T-helper 1 cell (primary cell): Measurements from ENCODE around the gene MCFD2.

Source experiments
- DNase-seq, 5 donors: peaks; one replicate each; pipeline ENCODE4 v3.0.0-alpha.2; 2012 to 2020

Gene MCFD2

GRCh38 chr2:46872902-46873603, 42.6 kb downstream of the MCFD2 start:
- no peak for DNase-seq

DNA sequence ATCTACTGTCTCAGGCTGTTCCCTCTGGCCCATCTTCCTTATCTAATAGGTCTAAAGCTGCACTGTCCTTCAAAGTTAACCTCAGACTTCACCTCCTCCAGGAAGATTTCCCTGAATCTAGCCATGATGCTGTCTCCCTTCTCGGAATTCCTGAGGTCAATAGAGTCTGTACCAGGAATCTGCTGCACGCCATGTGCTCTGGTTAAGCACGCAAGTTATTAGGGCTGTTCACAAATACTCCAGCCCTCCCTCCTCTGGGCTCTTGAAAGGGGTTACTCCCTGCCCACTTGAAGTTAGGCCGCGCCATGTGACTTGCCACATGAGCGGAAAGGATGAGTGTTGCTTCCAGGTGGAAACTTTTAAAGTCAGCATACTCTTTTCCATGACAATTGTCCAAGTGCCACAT, 43.6 kb downstream of the MCFD2 start:
- DNase-seq = no peak

DNA sequence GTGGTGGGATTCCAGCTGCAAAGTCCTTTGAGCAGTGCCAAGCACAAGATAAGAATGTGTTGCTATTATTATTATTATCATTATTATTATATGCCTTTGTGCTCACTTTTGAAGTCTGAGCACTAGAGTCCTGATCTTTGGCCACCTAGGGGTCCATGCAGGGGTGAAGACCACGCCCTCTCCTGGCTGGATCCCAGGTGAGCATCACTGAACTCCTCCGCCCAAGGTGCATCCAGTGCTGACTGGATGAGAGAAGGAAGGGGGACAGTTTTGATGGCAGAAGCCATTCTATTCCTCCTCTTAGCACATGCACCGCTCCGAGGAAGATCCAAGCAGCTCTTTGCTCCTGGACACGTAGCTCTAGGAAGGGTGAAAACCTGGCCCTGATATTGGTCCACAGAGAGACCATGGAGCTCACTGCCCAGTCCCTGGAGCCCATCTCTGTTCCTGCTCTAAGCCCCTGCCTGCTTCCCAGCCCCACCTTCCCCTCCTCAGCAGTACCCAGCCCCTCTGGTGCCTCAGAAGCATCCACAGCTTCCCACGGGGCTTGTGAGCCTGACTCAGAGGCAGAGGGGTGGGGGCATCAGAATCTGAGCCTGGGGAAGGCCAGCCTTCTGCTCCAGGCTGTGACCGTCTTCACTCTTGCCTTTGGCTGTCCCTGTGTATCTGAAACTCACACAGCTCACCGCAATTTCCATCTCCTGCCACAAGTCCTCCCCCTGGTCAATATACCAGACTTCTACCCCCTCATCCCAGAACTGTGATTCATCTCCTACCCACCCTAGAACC, 45.4 kb downstream of the MCFD2 start:
- no peak for DNase-seq

DNA sequence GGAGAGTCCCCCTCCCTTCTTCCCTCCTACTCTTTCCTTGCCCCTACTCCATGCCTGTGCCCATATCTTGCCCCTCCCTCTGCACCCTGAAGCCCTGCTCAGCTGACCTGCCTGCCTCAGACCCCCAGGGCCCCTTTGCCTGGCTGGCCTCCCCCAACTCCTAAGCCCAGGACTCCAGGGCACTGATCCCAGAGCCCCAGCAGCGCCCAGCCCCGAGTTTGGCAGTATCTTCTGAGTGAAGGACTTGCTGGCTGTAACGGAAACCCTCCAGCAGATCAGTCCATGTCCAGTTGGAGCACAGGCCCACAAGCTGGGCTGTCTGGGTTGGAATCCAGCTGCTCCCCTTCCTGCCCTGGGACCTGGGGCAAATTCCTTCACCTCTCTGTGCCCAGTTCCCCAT, 46.0 kb downstream of the MCFD2 start:
- DNase-seq = no peak

DNA sequence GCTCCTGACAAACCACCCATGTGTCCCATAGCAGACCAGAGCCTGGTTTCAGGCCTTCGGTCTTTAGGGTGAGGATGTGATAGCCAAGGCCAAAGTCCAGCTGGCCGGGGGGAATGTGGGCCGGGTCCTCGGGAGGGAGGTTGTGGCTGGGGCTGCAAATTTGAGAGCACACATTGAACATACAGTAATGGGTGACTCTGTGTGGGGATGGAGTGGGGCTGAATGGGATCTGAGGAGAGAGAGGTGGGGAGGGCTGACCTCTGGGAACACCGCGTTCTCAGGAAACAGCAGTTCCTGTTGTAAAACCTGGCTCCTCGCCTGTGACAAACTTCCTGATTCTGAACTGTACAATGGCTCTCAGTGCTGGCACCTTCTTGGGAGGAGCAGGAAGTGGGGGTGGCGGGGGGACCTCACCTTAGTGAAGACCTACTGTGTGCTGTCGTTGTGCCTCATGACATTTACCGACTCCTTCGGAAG, 48.8 kb downstream of the MCFD2 start:
- DNase-seq = no peak

DNA sequence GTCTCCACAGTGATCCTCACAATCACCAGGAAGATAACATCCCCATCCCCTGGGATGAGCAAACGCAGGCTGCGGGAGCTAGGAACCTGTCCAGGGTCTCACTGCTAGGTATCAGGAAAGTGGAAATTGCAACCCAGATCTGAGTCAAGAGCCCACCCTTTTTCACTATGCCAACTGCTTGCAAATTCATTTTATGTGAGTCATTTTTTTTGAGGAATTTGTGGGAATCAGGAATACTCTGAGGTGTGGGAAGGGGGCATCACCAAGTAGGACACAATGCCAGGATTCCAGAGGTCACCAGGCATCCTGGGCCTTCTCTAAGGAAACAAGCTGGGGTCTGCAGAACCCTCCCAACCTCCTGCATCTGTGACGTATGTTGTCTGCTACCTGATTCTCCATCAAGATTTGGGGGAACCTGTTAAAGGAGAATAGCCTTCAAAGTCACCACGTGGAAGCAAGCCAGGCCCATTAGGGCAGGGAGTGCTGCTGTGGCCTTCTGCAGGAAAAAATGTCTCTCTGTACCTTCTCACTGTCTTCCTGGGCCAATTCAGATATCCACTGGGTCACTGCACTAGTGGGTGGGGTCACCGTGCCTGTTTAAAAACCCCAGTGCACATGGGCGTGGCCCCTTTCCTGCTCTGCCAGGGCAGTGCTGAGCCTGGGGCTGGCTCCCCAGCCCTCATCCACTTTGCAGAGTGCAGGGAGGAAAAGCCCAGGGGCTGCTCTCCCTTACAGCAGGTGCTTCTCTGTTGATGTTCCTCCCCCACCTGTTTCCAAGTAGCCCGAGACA, 50.2 kb downstream of the MCFD2 start:
- DNase-seq = no peak

GRCh38 chr2:46863882-46864281, 51.7 kb downstream of the MCFD2 start:
- DNase-seq = no peak

- DNase-seq = no peak
These were observed 53.1 kb downstream of the MCFD2 start for GRCh38 chr2:46862514-46862913.

- no peak for DNase-seq
These were observed 53.7 kb downstream of the MCFD2 start for GRCh38 chr2:46861916-46862315.

- no peak for DNase-seq
These were observed 56.1 kb downstream of the MCFD2 start for GRCh38 chr2:46859482-46859881.

- DNase-seq = no peak
These were observed 56.9 kb downstream of the MCFD2 start for GRCh38 chr2:46858702-46859090.

- DNase-seq = no peak
These were observed 57.5 kb downstream of the MCFD2 start for GRCh38 chr2:46857871-46858701.

DNA sequence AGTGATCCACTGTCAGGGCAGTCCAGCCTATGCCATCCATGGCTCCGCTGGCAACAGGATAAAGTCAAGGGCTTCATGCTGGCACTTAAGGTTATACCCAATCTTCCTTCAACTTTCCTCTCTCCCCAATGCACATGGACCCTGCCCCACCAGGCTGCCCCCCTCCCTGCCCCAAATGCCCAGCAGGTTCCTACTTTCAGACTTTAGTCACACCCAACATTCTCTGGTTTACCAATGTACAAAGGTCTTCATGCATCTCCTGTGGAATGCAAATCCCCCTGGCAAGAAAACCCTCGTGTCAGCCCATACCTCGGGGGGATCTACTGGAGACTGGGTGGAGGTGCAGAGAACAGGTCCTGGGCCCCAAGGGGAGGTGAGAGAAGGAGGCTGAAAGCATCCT, 59.3 kb downstream of the MCFD2 start:
- DNase-seq = no peak

DNA sequence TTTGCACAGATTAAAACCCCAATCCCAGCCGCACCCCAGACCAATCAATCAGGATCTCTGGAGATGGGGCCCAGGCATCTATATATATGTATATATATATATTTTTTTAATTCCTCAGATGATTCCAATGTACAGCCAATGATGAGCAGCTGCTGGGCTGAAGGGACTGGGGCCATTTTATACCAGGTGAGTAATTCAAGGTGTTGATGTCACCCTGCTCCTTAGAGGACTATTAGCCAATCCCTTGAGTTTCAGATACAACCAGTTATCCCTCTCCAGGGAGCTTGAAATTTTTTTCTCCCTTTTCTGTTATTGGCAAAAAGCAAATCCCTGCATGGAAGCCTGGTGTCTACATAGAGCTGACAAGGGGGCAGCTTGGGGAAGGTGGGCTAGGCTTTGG, 59.8 kb downstream of the MCFD2 start:
- no peak for DNase-seq

DNA sequence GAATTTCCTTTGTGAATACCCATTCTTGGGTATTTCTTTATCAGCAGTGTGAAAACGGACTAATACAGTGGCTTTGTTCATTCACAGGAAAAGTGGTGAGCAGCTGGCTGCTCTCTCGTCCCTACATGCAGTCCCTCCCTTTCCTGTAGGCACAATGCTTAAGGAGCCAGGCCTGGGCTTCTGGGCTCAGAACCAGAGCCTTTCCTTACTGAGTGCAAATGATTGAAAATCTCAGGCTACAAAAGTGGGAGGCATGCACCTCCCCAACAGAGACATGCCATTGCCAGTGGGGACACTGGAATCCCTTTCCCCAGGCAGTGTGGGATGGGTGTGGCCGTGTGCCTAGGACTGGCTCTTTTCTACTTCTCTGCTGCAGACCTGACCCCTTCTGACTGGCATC, 61.3 kb downstream of the MCFD2 start:
- no peak for DNase-seq

- no peak for DNase-seq
These were observed 63.0 kb downstream of the MCFD2 start for GRCh38 chr2:46852598-46852997.

GRCh38 chr2:46852124-46852523, 63.5 kb downstream of the MCFD2 start:
- no peak for DNase-seq
